HepG2 (cell line): ENCODE measurements around the gene PBX4. TPM values are rescaled to one million over a fixed set of nuclear protein-coding genes. Genes with fewer than 3 reads are reported as not detected.

Experiments
- ATAC-seq: fragments of 200-7000 bp; cut with Tn5 transposase; 3 replicates; pipeline ENCODE4 v1.9.1; 2020; ENCODE audit warnings: mild to moderate bottlenecking, moderate library complexity
- BruUV-seq: library from RNA; stranded (reverse); fragments of 400-500 nt; replicated peaks from 2 replicates; lab custom pipeline; 2021; lab: Mats Ljungman, UMichigan
- CTCF ChIA-PET: fragments of 300-600 bp; formaldehyde crosslinking; extraction: SDS; loops from one replicate; lab custom pipeline; 2021; ENCODE audit warnings: low total read pairs, inconsistent platforms, low intra/inter-chr PET ratio; lab: Yijun Ruan, JAX
- POLR2A ChIA-PET: fragments of 350-600 bp; sonication (Branson Sonifier 250); formaldehyde crosslinking; loops from one replicate; lab custom pipeline; 2020; ENCODE audit warnings: antibody characterized with exemption, inconsistent platforms; lab: Yijun Ruan, JAX
- DNase-seq: peaks from one replicate; pipeline ENCODE4 v3.0.0-alpha.2; 2015; ENCODE audit warnings: low spot score
- FAIRE-seq: peaks from 3 replicates; lab custom pipeline; 2011; peaks lifted over from hg19 to GRCh38; lab: Jason Lieb, UNC
- H2AFZ ChIP-seq: one replicate; pipeline ENCODE4 v1.6.1; 2011; ENCODE audit warnings: low read length, inconsistent platforms
- H3K27ac ChIP-seq: fragments of 300-600 bp; 3 replicates; pipeline ENCODE4 v1.8.0; 2011; ENCODE audit warnings: mixed run types, mild to moderate bottlenecking, mixed read lengths, low read length, inconsistent platforms; ENCODE audit not compliant: insufficient read depth; ENCODE audit errors: extremely low read length
- H3K27me3 ChIP-seq, 2 experiments: fragments of 200-600 bp in 1 of 2; 2 replicates in 1 of 2; 3 replicates in 1 of 2; pipeline versions ENCODE4 v1.6.0 to v1.8.0; 2011; ENCODE audit warnings: low read length in 2 of 2, mild to moderate bottlenecking in 2 of 2, moderate library complexity in 2 of 2, inconsistent platforms in 1 of 2; ENCODE audit not compliant: insufficient read depth in 2 of 2, control insufficient read depth in 1 of 2
- H3K36me3 ChIP-seq, 2 experiments: fragments of 200-600 bp in 1 of 2; replicated peaks in 1 of 2; 2 replicates in 1 of 2; 3 replicates in 1 of 2; pipeline versions ENCODE4 v1.5.1 to v1.8.0; 2011; ENCODE audit warnings: low read length in 2 of 2, inconsistent platforms in 1 of 2; ENCODE audit not compliant: insufficient read depth in 2 of 2, control insufficient read depth in 1 of 2
- H3K4me1 ChIP-seq: 2 replicates; pipeline ENCODE4 v1.5.1; 2012; ENCODE audit warnings: low read length, inconsistent platforms; ENCODE audit not compliant: insufficient read depth
- H3K4me2 ChIP-seq: 2 replicates; pipeline ENCODE4 v1.6.0; 2011; ENCODE audit warnings: low read depth, low read length, inconsistent platforms
- H3K4me3 ChIP-seq, 3 experiments: fragments of 200-600 bp in 1 of 3; sonication (generic), shearing (Covaris generic) in 1 of 3; replicated peaks in 1 of 3; 2 replicates each; pipeline ENCODE4 v1.5.1; 2011 to 2016; ENCODE audit warnings: low read length in 3 of 3, inconsistent platforms in 2 of 3, low read depth in 2 of 3, mild to moderate bottlenecking in 2 of 3, control low read depth in 1 of 3, mixed read lengths in 1 of 3; ENCODE audit not compliant: insufficient read depth in 1 of 3
- H3K79me2 ChIP-seq: one replicate; pipeline ENCODE4 v1.6.1; 2011; ENCODE audit warnings: low read length, inconsistent platforms; ENCODE audit not compliant: insufficient read depth
- H3K9ac ChIP-seq: 2 replicates; pipeline ENCODE4 v1.6.0; 2011; ENCODE audit warnings: mild to moderate bottlenecking, low read depth, low read length, inconsistent platforms; ENCODE audit not compliant: insufficient read depth
- H3K9me3 ChIP-seq: 2 replicates; pipeline ENCODE4 v1.5.1; 2012; ENCODE audit warnings: mild to moderate bottlenecking, low read length
- H4K20me1 ChIP-seq: 2 replicates; pipeline ENCODE4 v1.6.0; 2011; ENCODE audit warnings: inconsistent platforms, mild to moderate bottlenecking, low read length, moderate library complexity; ENCODE audit not compliant: insufficient read depth
- ATM ChIP-seq: fragments of 450-650 bp; IDR thresholded peaks from 2 replicates; pipeline ENCODE4 v1.7.1; 2017; ENCODE audit warnings: mild to moderate bottlenecking, borderline replicate concordance
- BHLHE40 ChIP-seq: IDR thresholded peaks from 2 replicates; pipeline ENCODE4 v1.6.1; 2011; ENCODE audit warnings: low read length, improper control_type of control experiment
- DPF2 ChIP-seq: sonication (generic); formaldehyde crosslinking; IDR thresholded peaks from 2 replicates; pipeline ENCODE4 v1.4.0; 2020; ENCODE audit warnings: mild to moderate bottlenecking, low read depth, missing genetic modification reagents, borderline replicate concordance
- DR1 ChIP-seq: sonication (generic); formaldehyde crosslinking; IDR thresholded peaks from 2 replicates; pipeline ENCODE4 v1.8.0; 2021; ENCODE audit warnings: mild to moderate bottlenecking, missing genetic modification reagents, inconsistent platforms
- ELF3 ChIP-seq: IDR thresholded peaks from 2 replicates; pipeline ENCODE4 v1.6.1; 2016; ENCODE audit warnings: missing genetic modification reagents, missing compliant biosample characterization
- EZH2 ChIP-seq: conservative IDR thresholded peaks from 2 replicates; pipeline ENCODE4 v1.6.1; 2012; ENCODE audit warnings: mild to moderate bottlenecking, low read depth, low read length, moderate library complexity
- FOSL2 ChIP-seq: sonication (generic); formaldehyde crosslinking; IDR thresholded peaks from 2 replicates; pipeline ENCODE4 v1.4.0; 2020; ENCODE audit warnings: missing genetic modification reagents
- FOXO1 ChIP-seq: sonication (generic); formaldehyde crosslinking; IDR thresholded peaks from 2 replicates; pipeline ENCODE4 v1.4.0; 2020; ENCODE audit warnings: missing genetic modification reagents
- GABPA ChIP-seq, 2 experiments: IDR thresholded peaks; 2 replicates each; pipeline ENCODE4 v1.6.1; 2011 to 2016; ENCODE audit warnings: low read depth in 2 of 2, low read length in 1 of 2, missing biosample characterization in 1 of 2, missing genetic modification characterization in 1 of 2
- IRX3 ChIP-seq: sonication (generic); formaldehyde crosslinking; IDR thresholded peaks from 2 replicates; pipeline ENCODE4 v1.8.1; 2023; ENCODE audit warnings: mild to moderate bottlenecking, low read depth, missing genetic modification reagents, borderline replicate concordance
- NR2F1 ChIP-seq, 2 experiments: fragments of 450-650 bp in 1 of 2; formaldehyde crosslinking in 1 of 2; IDR thresholded peaks; 2 replicates each; pipeline versions ENCODE4 v1.5.0 to v1.6.1; 2016 to 2020; ENCODE audit warnings: mild to moderate bottlenecking in 1 of 2, missing compliant biosample characterization in 1 of 2, missing genetic modification reagents in 1 of 2, moderate library complexity in 1 of 2
- NR2F6 ChIP-seq, 2 experiments: IDR thresholded peaks; 2 replicates each; pipeline ENCODE4 v1.6.1; 2016; ENCODE audit warnings: antibody characterized with exemption in 1 of 2, mild to moderate bottlenecking in 1 of 2
- PHF20 ChIP-seq: sonication (generic); formaldehyde crosslinking; IDR thresholded peaks from 2 replicates; pipeline ENCODE4 v1.5.0; 2020; ENCODE audit warnings: mild to moderate bottlenecking, missing genetic modification reagents
- RARA ChIP-seq: IDR thresholded peaks from 2 replicates; pipeline ENCODE4 v1.6.1; 2016; ENCODE audit warnings: missing genetic modification reagents, missing compliant biosample characterization
- SOX5 ChIP-seq: IDR thresholded peaks from 2 replicates; pipeline ENCODE4 v1.6.1; 2016; ENCODE audit warnings: borderline replicate concordance
- TBX2 ChIP-seq: sonication (generic); formaldehyde crosslinking; IDR thresholded peaks from 2 replicates; pipeline ENCODE4 v1.5.0; 2020; ENCODE audit warnings: missing genetic modification reagents, mild to moderate bottlenecking, borderline replicate concordance
- TBX3 ChIP-seq: fragments of 450-650 bp; IDR thresholded peaks from 2 replicates; pipeline ENCODE4 v1.6.1; 2017; ENCODE audit warnings: antibody characterized with exemption, mild to moderate bottlenecking, inconsistent platforms, borderline replicate concordance
- TCF7 ChIP-seq: sonication (generic); IDR thresholded peaks from 2 replicates; pipeline ENCODE4 v1.6.1; 2016; ENCODE audit warnings: antibody characterized with exemption, low read depth
- TRIM24 ChIP-seq: sonication (generic); formaldehyde crosslinking; IDR thresholded peaks from 2 replicates; pipeline ENCODE4 v1.8.0; 2022; ENCODE audit warnings: mild to moderate bottlenecking, missing genetic modification reagents
- ZNF121 ChIP-seq: sonication (generic); formaldehyde crosslinking; IDR thresholded peaks from 2 replicates; pipeline ENCODE4 v1.5.0; 2020; ENCODE audit warnings: mild to moderate bottlenecking, missing genetic modification reagents
- ZNF737 ChIP-seq: sonication (generic); formaldehyde crosslinking; IDR thresholded peaks from 2 replicates; pipeline ENCODE4 v1.5.0; 2020; ENCODE audit warnings: missing genetic modification reagents, mild to moderate bottlenecking, borderline replicate concordance
- ZSCAN12 ChIP-seq: sonication (generic); formaldehyde crosslinking; IDR thresholded peaks from 2 replicates; pipeline ENCODE4 v1.9.0; 2021; ENCODE audit warnings: mild to moderate bottlenecking, missing genetic modification reagents
- WGBS: methylation state at CpG from one replicate; pipeline ENCODE4 v1.1.6; 2017; ENCODE audit warnings: low lambda C conversion rate; 5-methylcytosine and 5-hydroxymethylcytosine counted together
- in situ Hi-C: cut with HindIII; loops from 2 replicates; pipeline ENCODE4 v1.10.0; 2017; ENCODE audit warnings: low pct_unique_long_range_greater_than_20kb; ENCODE audit not compliant: extremely low pct_ligation_motif_present
- intact Hi-C: fragments of 100-400 bp; cut with micrococcal nuclease; formaldehyde crosslinking; loops from one replicate; pipeline ENCODE4 v1.10.0; 2022; ENCODE audit not compliant: unreplicated experiment
- polyA plus RNA-seq, 8 experiments: library from polyadenylated mRNA; depleted of rRNA in 3 of 8; stranded (reverse) in 7 of 8; unstranded in 1 of 8; fragments of >200 nt; fragmentation: Illumina TruSeq in 4 of 8; extraction: Trizol in 4 of 8; gene quantifications; 2 replicates each; pipeline versions ENCODE4 v1.2.1 to v1.2.3, GENCODE V29; 2011 to 2016; ENCODE audit warnings: low read depth in 4 of 8, missing spikeins in 1 of 8, mixed read lengths in 1 of 8; ENCODE audit not compliant: insufficient read depth in 1 of 8
- total RNA-seq, 5 experiments: library from RNA; depleted of rRNA; stranded (reverse); fragments of >200 nt; fragmentation: Illumina TruSeq; extraction: Trizol; gene quantifications; 2 replicates each; pipeline ENCODE4 v1.2.3, GENCODE V29; 2016; ENCODE audit warnings: low read depth in 1 of 5
- TF ChIP-seq, protein P1 (sequence below): IDR thresholded peaks from 2 replicates; pipeline ENCODE4 v1.4.0; 2020; ENCODE audit warnings: mild to moderate bottlenecking, missing genetic modification reagents

Gene PBX4
- total and polyA plus RNA-seq, 2 of the 13 experiments (the other 11 are each of a cell fraction or from before 2014, with no cell fraction given): not detected

- Histone ChIP-seq H4K20me1 (no peaks in the 10 kb centered on the region), H3K27ac (no peak overlapping the region), H3K9me3 (no peaks in the 10 kb centered on the region), H3K79me2 (no peaks in the 10 kb centered on the region), H3K4me1 (peaks cover 22% of the 10 kb centered on the region), H3K36me3 (no peaks in the 10 kb centered on the region), H3K4me2 (no peak overlapping the region), H3K9ac (no peak overlapping the region), H3K4me3 (no peak overlapping the region), H3K27me3 (no peaks in the 10 kb centered on the region), H2AFZ (no peak overlapping the region)
- ChIA-PET CTCF (no interaction called here), POLR2A (interaction anchor here (1.6 kb wide), 1 partner anchor 62 kb away, joined by 3 read pairs; no protein-coding TSS in a partner anchor)
- BruUV-seq: no TSS peak
- in situ Hi-C loops (no loop called here), intact Hi-C loops (no loop called here)
- FAIRE-seq: no peak
- 12% methylated on average over 9 of the region's 9 CpGs for WGBS
- ATAC-seq: no peak
- DNase-seq: peak; percentile 40
- TF ChIP-seq, protein P1, sequence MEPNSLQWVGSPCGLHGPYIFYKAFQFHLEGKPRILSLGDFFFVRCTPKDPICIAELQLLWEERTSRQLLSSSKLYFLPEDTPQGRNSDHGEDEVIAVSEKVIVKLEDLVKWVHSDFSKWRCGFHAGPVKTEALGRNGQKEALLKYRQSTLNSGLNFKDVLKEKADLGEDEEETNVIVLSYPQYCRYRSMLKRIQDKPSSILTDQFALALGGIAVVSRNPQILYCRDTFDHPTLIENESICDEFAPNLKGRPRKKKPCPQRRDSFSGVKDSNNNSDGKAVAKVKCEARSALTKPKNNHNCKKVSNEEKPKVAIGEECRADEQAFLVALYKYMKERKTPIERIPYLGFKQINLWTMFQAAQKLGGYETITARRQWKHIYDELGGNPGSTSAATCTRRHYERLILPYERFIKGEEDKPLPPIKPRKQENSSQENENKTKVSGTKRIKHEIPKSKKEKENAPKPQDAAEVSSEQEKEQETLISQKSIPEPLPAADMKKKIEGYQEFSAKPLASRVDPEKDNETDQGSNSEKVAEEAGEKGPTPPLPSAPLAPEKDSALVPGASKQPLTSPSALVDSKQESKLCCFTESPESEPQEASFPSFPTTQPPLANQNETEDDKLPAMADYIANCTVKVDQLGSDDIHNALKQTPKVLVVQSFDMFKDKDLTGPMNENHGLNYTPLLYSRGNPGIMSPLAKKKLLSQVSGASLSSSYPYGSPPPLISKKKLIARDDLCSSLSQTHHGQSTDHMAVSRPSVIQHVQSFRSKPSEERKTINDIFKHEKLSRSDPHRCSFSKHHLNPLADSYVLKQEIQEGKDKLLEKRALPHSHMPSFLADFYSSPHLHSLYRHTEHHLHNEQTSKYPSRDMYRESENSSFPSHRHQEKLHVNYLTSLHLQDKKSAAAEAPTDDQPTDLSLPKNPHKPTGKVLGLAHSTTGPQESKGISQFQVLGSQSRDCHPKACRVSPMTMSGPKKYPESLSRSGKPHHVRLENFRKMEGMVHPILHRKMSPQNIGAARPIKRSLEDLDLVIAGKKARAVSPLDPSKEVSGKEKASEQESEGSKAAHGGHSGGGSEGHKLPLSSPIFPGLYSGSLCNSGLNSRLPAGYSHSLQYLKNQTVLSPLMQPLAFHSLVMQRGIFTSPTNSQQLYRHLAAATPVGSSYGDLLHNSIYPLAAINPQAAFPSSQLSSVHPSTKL (CRISPR knock-in tag): peak; percentile 42; the same call in 1 of the 2 replicates
- peak; percentile 71; the same call in 1 of the 2 replicates for TF ChIP-seq TBX3
- no peak for TF ChIP-seq DPF2 (CRISPR knock-in tag)
- TF ChIP-seq TBX2 (CRISPR knock-in tag): peak; percentile 33; the same call in 1 of the 2 replicates
- 0 out of 4 replicates have a peak, but pooled peaks of 1 of the 2 experiments have one; percentile 27 for TF ChIP-seq NR2F1 (CRISPR knock-in tag; IDR thresholded peaks at IDR 0.05)
- TF ChIP-seq RARA (CRISPR knock-in tag): 0 out of 2 replicates have a peak, but pooled peaks have one; percentile 19
- TF ChIP-seq ZSCAN12 (CRISPR knock-in tag): no peak
- no peak for TF ChIP-seq EZH2
- no peak for TF ChIP-seq ATM
- no peak for TF ChIP-seq PHF20 (CRISPR knock-in tag)
- TF ChIP-seq FOSL2 (CRISPR knock-in tag): peak; percentile 68
- TF ChIP-seq DR1 (CRISPR knock-in tag): no peak
- no peak for TF ChIP-seq FOXO1
- peak; percentile 49; the same call in 1 of the 2 replicates for TF ChIP-seq SOX5
- TF ChIP-seq GABPA (IDR thresholded peaks at IDR 0.05; ENCODE audit: low read depth, low read length): no peak
- peak; percentile 9; the same call in 1 of the 2 replicates for TF ChIP-seq GABPA (CRISPR knock-in tag; IDR thresholded peaks at IDR 0.05; ENCODE audit: low read depth)
- no peak for TF ChIP-seq ZNF737 (CRISPR knock-in tag)
- TF ChIP-seq NR2F6 (IDR thresholded peaks at IDR 0.05): peak; percentile 62; the same call in 1 of the 2 replicates
- 0 out of 2 replicates have a peak, but pooled peaks have one; percentile 22 for TF ChIP-seq NR2F6 (CRISPR knock-in tag; IDR thresholded peaks at IDR 0.05)
- peak; percentile 62 for TF ChIP-seq TCF7
- no peak for TF ChIP-seq TRIM24 (CRISPR knock-in tag)
- peak; percentile 63; the same call in 1 of the 2 replicates for TF ChIP-seq ZNF121
- no peak for TF ChIP-seq IRX3 (CRISPR knock-in tag)
- no peak for TF ChIP-seq BHLHE40
- peak; percentile 52; the same call in 1 of the 2 replicates for TF ChIP-seq ELF3
These were observed 16.3 kb downstream of the PBX4 start for GRCh38 chr19:19602136-19602712.
